Measurements from ENCODE around the gene GCNA.

GRCh38 chrX:71609095-71609750, 31.0 kb downstream of the GCNA start:
- TF ChIP-seq EZH2 (IDR thresholded peaks at IDR 0.05) (no peak), POLR2AphosphoS5 (IDR thresholded peaks at IDR 0.05; ENCODE audit: borderline replicate concordance, low read depth, low read length) (no peak), FOXP2 (optimal IDR thresholded peaks at IDR 0.05; ENCODE audit: control extremely low read depth, extremely low read length, insufficient read depth) (no peak)
